Pulmonary artery endothelial cell (primary cell): ENCODE measurements around the gene SMAD7. TPM values are rescaled to one million over a fixed set of nuclear protein-coding genes. Genes with fewer than 3 reads are reported as not detected.

ENCODE experiments used
- DNase-seq: peaks from one replicate; pipeline ENCODE4 v3.0.0-alpha.2; 2011; ENCODE audit warnings: low read depth, low spot score
- total RNA-seq: library from RNA; depleted of rRNA; stranded (reverse); fragments of >200 nt; gene quantifications from 2 replicates; pipeline ENCODE4 v1.2.3, GENCODE V29; 2014

Gene SMAD7
- total RNA-seq, 1 donor from 2014 or later: 4.9 TPM

- DNase-seq: no peak
Measured at GRCh38 chr18:48986851-48987761, 36.3 kb upstream of the SMAD7 start.

GRCh38 chr18:48985161-48985560 lies 34.4 kb upstream of the SMAD7 start:
- no peak for DNase-seq

- no peak for DNase-seq
Measured at GRCh38 chr18:48983793-48984437, 33.1 kb upstream of the SMAD7 start.

- no peak for DNase-seq
Measured at GRCh38 chr18:48982266-48982665, 31.5 kb upstream of the SMAD7 start.

- DNase-seq: no peak
Measured at GRCh38 chr18:48979944-48980890, 29.5 kb upstream of the SMAD7 start.

GRCh38 chr18:48977914-48978313 lies 27.1 kb upstream of the SMAD7 start:
- no peak for DNase-seq

- no peak for DNase-seq
Measured at GRCh38 chr18:48975817-48976649, 25.3 kb upstream of the SMAD7 start.

- DNase-seq: no peak
Measured at GRCh38 chr18:48975120-48975816, 24.5 kb upstream of the SMAD7 start.

GRCh38 chr18:48974304-48975119 lies 23.7 kb upstream of the SMAD7 start:
- DNase-seq: no peak

- no peak for DNase-seq
Measured at GRCh38 chr18:48973731-48974130, 23.0 kb upstream of the SMAD7 start.

- DNase-seq: no peak
Measured at GRCh38 chr18:48968412-48969215, 17.8 kb upstream of the SMAD7 start.

- no peak for DNase-seq
Measured at GRCh38 chr18:48967545-48967944, 16.8 kb upstream of the SMAD7 start.

- DNase-seq: no peak
Measured at GRCh38 chr18:48966523-48966922, 15.8 kb upstream of the SMAD7 start.

- no peak for DNase-seq
Measured at GRCh38 chr18:48963586-48964470, 13.1 kb upstream of the SMAD7 start.

GRCh38 chr18:48962994-48963561 lies 12.3 kb upstream of the SMAD7 start:
- DNase-seq: no peak

GRCh38 chr18:48962252-48962993 lies 11.7 kb upstream of the SMAD7 start:
- no peak for DNase-seq
